Esophagus (tissue), 2 donors: ENCODE data around the gene CCNQ. TPM values are rescaled to one million over a fixed set of nuclear protein-coding genes. Genes with fewer than 3 reads are reported as not detected.

Experiments
- H3K27ac ChIP-seq, 2 donors: one replicate each; pipeline ENCODE4 v1.5.1; 2013; ENCODE audit warnings: low read depth in 2 of 2, mild to moderate bottlenecking in 2 of 2, inconsistent platforms in 1 of 2, low read length in 1 of 2, moderate library complexity in 1 of 2
- H3K27me3 ChIP-seq, 2 donors: one replicate each; pipeline ENCODE4 v1.6.1; 2013; ENCODE audit warnings: low read length in 2 of 2, control low read depth in 1 of 2, mild to moderate bottlenecking in 1 of 2; ENCODE audit not compliant: insufficient read depth in 2 of 2, control insufficient read depth in 1 of 2
- H3K36me3 ChIP-seq, 2 donors: one replicate each; pipeline ENCODE4 v1.6.1; 2013; ENCODE audit warnings: low read length in 1 of 2; ENCODE audit not compliant: control insufficient read depth in 2 of 2, insufficient read depth in 2 of 2
- H3K4me1 ChIP-seq, 2 donors: one replicate each; pipeline ENCODE4 v1.6.1; 2013; ENCODE audit warnings: low read length in 1 of 2; ENCODE audit not compliant: control insufficient read depth in 2 of 2, insufficient read depth in 2 of 2
- H3K4me3 ChIP-seq, 2 donors: one replicate each; pipeline ENCODE4 v1.5.1; 2013; ENCODE audit warnings: low read length in 2 of 2, mild to moderate bottlenecking in 2 of 2, low read depth in 1 of 2, moderate library complexity in 1 of 2
- H3K9me3 ChIP-seq, 2 donors: one replicate each; pipeline ENCODE4 v1.6.1; 2013; ENCODE audit warnings: mild to moderate bottlenecking in 2 of 2, low read depth in 1 of 2, low read length in 1 of 2, moderate library complexity in 1 of 2; ENCODE audit not compliant: control insufficient read depth in 2 of 2, insufficient read depth in 1 of 2
- WGBS, 2 donors: extraction: QIAGEN DNeasy Blood & Tissue Kit; methylation state at CpG; one replicate each; pipeline ENCODE4 v1.1.7; 2013; 5-methylcytosine and 5-hydroxymethylcytosine counted together
- polyA plus RNA-seq, 2 donors: library from polyadenylated mRNA; stranded (reverse); fragments of 200-250 nt; gene quantifications; one replicate each; pipeline ENCODE4 v1.2.3, GENCODE V29; 2013
- donor health status: healthy with polysubstance abuse.
- donor health status: Bipolar disorder and iron deficiency.

CCNQ gene
- 10 to 100 TPM; 20.1 to 24.7 TPM for polyA plus RNA-seq

- H3K27me3 ChIP-seq, result no peaks in the 10 kb centered on the region
- H3K4me1 ChIP-seq, result peaks cover 0 to 9% of the 10 kb centered on the region in 2 donors
- WGBS, 2 donors, result 1 to 38% methylated on average over 50 to 74 of the region's 79 CpGs
- no peaks in the 10 kb centered on the region for H3K9me3 ChIP-seq
- peak within 1 kb of the TSS; percentile 55 to 77 for H3K4me3 ChIP-seq
- H3K27ac ChIP-seq, result peak within 1 kb of the TSS; percentile 59 to 83
- H3K36me3 ChIP-seq, result peaks cover 0 to 4% of the 10 kb centered on the region in 2 donors
These were observed at the start of gene CCNQ for GRCh38 chrX:153598541-153599191. CCNQ (minus strand) TSS chrX:153599139; CDS start chrX:153599073, 66 bp downstream.

DNA sequence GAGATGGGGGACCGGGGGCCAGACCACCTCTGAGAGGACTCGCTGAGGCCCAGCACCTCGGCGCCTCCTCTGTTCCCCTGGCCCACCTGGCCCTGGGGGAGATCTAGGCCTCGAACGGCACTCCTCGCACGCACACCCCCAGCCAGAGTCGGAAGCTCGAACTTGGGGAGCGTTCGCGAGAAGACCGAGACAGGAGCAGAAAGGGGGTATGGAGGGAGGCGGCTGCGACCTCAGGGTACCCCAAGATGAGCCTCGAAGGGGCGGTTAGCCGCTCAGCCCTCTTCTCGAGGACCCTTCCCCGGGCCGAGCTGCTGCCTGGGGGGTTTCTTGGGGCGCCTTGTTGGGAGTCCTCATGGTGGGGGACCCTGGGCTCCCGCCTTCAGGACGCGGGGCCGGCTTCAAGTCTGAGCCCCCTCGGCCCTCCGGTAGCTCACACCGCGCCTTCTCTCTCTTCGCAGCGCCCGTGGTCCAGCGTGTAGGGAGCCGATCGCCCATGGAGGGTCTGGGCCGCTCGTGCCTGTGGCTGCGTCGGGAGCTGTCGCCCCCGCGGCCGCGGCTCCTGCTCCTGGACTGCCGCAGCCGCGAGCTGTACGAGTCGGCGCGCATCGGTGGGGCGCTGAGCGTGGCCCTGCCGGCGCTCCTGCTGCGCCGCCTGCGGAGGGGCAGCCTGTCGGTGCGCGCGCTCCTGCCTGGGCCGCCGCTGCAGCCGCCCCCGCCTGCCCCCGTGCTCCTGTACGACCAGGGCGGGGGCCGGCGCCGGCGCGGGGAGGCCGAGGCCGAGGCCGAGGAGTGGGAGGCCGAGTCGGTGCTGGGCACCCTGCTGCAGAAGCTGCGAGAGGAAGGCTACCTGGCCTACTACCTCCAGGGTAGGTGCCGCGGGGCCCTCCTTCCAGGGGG lies 48.8 kb upstream of the CCNQ start:
- peaks cover 2 to 3% of the 10 kb centered on the region in 2 donors for H3K4me1 ChIP-seq
- H3K27me3 ChIP-seq, result peaks cover 0 to 19% of the 10 kb centered on the region in 2 donors
- H3K4me3 ChIP-seq, result no peak overlapping the region
- H3K36me3 ChIP-seq, result no peaks in the 10 kb centered on the region
- H3K27ac ChIP-seq, result no peak overlapping the region
- 19 to 38% methylated on average over 72 to 85 of the region's 85 CpGs for whole genome bisulfite sequencing, 2 donors
- H3K9me3 ChIP-seq, result no peaks in the 10 kb centered on the region

GRCh38 chrX:153646620-153647373 lies 47.9 kb upstream of the CCNQ start, which contains the start of gene DUSP9:
DUSP9 (plus strand) TSS chrX:153647203; CDS start chrX:153647954, 751 bp downstream.
- Histone ChIP-seq H3K36me3 (no peaks in the 10 kb centered on the region), H3K27me3 (peaks cover 0 to 19% of the 10 kb centered on the region in 2 donors), H3K4me3 (no peak within 1 kb of the TSS), H3K27ac (no peak within 1 kb of the TSS), H3K4me1 (peaks cover 2 to 3% of the 10 kb centered on the region in 2 donors), H3K9me3 (no peaks in the 10 kb centered on the region)
- WGBS, 2 donors, result 4 to 22% methylated on average over 45 to 53 of the region's 53 CpGs

- no peak overlapping the region for H3K27ac ChIP-seq
- no peak overlapping the region for H3K4me3 ChIP-seq
- H3K27me3 ChIP-seq, result peaks cover 0 to 19% of the 10 kb centered on the region in 2 donors
- H3K9me3 ChIP-seq, result no peaks in the 10 kb centered on the region
- no peaks in the 10 kb centered on the region for H3K36me3 ChIP-seq
- WGBS, 2 donors, result 51 to 52% methylated on average over 10 of the region's 10 CpGs
- peaks cover 2 to 3% of the 10 kb centered on the region in 2 donors for H3K4me1 ChIP-seq
These were observed 47.1 kb upstream of the CCNQ start for GRCh38 chrX:153645921-153646488.

GRCh38 chrX:153645151-153645550 lies 46.2 kb upstream of the CCNQ start:
- no peak overlapping the region for H3K4me3 ChIP-seq
- 67 to 70% methylated on average over 6 of the region's 6 CpGs for WGBS, 2 donors
- no peaks in the 10 kb centered on the region for H3K36me3 ChIP-seq
- peaks cover 2% of the 10 kb centered on the region in 2 donors for H3K4me1 ChIP-seq
- peaks cover 0 to 19% of the 10 kb centered on the region in 2 donors for H3K27me3 ChIP-seq
- H3K9me3 ChIP-seq, result no peaks in the 10 kb centered on the region
- H3K27ac ChIP-seq, result no peak overlapping the region

GRCh38 chrX:153644356-153645125 lies 45.6 kb upstream of the CCNQ start:
- 10 to 33% methylated on average over 31 to 46 of the region's 46 CpGs for WGBS, 2 donors
- H3K9me3 ChIP-seq, result no peaks in the 10 kb centered on the region
- H3K36me3 ChIP-seq, result no peaks in the 10 kb centered on the region
- no peak overlapping the region for H3K4me3 ChIP-seq
- peaks cover 0 to 2% of the 10 kb centered on the region in 2 donors for H3K4me1 ChIP-seq
- H3K27me3 ChIP-seq, result peaks cover 0 to 19% of the 10 kb centered on the region in 2 donors
- H3K27ac ChIP-seq, result no peak overlapping the region

GRCh38 chrX:153643431-153644351 lies 44.8 kb upstream of the CCNQ start:
- H3K36me3 ChIP-seq, result no peaks in the 10 kb centered on the region
- no peaks in the 10 kb centered on the region for H3K9me3 ChIP-seq
- WGBS, 2 donors, result 1 to 28% methylated on average over 50 to 84 of the region's 84 CpGs
- H3K27ac ChIP-seq, result no peak overlapping the region
- peaks cover 0 to 2% of the 10 kb centered on the region in 2 donors for H3K4me1 ChIP-seq
- H3K4me3 ChIP-seq, result no peak overlapping the region
- H3K27me3 ChIP-seq, result peaks cover 0 to 19% of the 10 kb centered on the region in 2 donors
